ENCODE data around the gene SRSF4.

DNA sequence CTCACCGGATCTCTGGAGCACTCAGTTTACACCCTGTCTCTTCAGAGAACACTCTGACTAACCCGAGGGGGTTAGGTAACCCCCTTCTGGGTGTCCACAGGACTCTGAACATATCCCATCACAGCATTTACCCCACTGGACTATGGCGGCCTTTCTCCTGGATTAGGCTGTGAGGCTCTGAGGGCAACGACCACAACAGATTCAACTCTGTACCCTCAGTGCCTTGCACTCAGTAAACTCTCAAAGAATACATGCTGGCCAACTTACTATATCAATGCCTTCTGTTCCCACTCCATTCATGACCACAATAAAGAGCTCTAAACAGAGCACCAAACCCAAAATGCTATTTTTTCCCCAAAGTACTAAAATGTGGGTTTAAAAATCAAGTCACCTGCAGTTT lies 43.7 kb upstream of the SRSF4 start:
- TF ChIP-seq, protein P1, sequence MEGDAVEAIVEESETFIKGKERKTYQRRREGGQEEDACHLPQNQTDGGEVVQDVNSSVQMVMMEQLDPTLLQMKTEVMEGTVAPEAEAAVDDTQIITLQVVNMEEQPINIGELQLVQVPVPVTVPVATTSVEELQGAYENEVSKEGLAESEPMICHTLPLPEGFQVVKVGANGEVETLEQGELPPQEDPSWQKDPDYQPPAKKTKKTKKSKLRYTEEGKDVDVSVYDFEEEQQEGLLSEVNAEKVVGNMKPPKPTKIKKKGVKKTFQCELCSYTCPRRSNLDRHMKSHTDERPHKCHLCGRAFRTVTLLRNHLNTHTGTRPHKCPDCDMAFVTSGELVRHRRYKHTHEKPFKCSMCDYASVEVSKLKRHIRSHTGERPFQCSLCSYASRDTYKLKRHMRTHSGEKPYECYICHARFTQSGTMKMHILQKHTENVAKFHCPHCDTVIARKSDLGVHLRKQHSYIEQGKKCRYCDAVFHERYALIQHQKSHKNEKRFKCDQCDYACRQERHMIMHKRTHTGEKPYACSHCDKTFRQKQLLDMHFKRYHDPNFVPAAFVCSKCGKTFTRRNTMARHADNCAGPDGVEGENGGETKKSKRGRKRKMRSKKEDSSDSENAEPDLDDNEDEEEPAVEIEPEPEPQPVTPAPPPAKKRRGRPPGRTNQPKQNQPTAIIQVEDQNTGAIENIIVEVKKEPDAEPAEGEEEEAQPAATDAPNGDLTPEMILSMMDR (conservative IDR thresholded peaks at IDR 0.05 in 1 of 2, IDR thresholded peaks at IDR 0.05 in 1 of 2; ENCODE audit: low read depth in 1 of 2, low read length in 2 of 2): no peak
- no peak for TF ChIP-seq EZH2 (IDR thresholded peaks at IDR 0.05; ENCODE audit: low read length, missing control alignments)

All from fibroblast of lung (primary cell).